K562 (cell line): ENCODE data around the gene C22orf31. TPM values are rescaled to one million over a fixed set of nuclear protein-coding genes. Genes with fewer than 3 reads are reported as not detected.

Experiments used
- CEBPG ChIP-seq, 3 experiments: fragments of 200-800 bp in 1 of 3; sonication (Bioruptor generic) in 1 of 3; sonication (generic) in 1 of 3; formaldehyde crosslinking in 1 of 3; IDR thresholded peaks in 2 of 3; conservative IDR thresholded peaks in 1 of 3; 2 replicates each; pipeline versions ENCODE4 v1.6.1 to v1.8.0; 2016 to 2022; ENCODE audit warnings: missing compliant biosample characterization in 2 of 3, missing genetic modification characterization in 2 of 3, mild to moderate bottlenecking in 1 of 3, missing genetic modification reagents in 1 of 3
- CHAMP1 ChIP-seq: fragments of 450-650 bp; IDR thresholded peaks from 2 replicates; pipeline ENCODE4 v1.6.1; 2016; ENCODE audit warnings: mild to moderate bottlenecking
- HDAC3 ChIP-seq: fragments of 450-650 bp; IDR thresholded peaks from 2 replicates; pipeline ENCODE4 v1.6.1; 2018; ENCODE audit warnings: borderline replicate concordance, mild to moderate bottlenecking, moderate library complexity; ENCODE audit not compliant: partially characterized antibody
- HMG20B ChIP-seq: fragments of 250-450 bp; sonication (Bioruptor Pico); IDR thresholded peaks from 2 replicates; pipeline ENCODE4 v1.5.0; 2021; ENCODE audit warnings: mild to moderate bottlenecking
- MAZ ChIP-seq, 2 experiments: fragments of 450-650 bp in 1 of 2; sonication (generic) in 1 of 2; formaldehyde crosslinking; IDR thresholded peaks in 1 of 2; conservative IDR thresholded peaks in 1 of 2; 2 replicates each; pipeline versions ENCODE4 v1.4.0 to v1.5.0; 2020; ENCODE audit warnings: mild to moderate bottlenecking in 1 of 2, missing genetic modification reagents in 1 of 2
- RBBP5 ChIP-seq: fragments of 200-600 bp; sonication (generic); IDR thresholded peaks from 2 replicates; pipeline ENCODE4 v1.6.1; 2012; ENCODE audit warnings: borderline replicate concordance, mild to moderate bottlenecking, low read length, control low read depth, inconsistent platforms; ENCODE audit not compliant: insufficient read depth, poor library complexity, severe bottlenecking
- ZBTB40 ChIP-seq, 2 experiments: fragments of 450-650 bp in 1 of 2; sonication (generic) in 1 of 2; formaldehyde crosslinking in 1 of 2; IDR thresholded peaks; 2 replicates each; pipeline versions ENCODE4 v1.7.1 to v1.9.0; 2016 to 2022; ENCODE audit warnings: inconsistent platforms in 1 of 2, mild to moderate bottlenecking in 1 of 2, missing genetic modification reagents in 1 of 2
- ZBTB49 ChIP-seq: sonication (generic); formaldehyde crosslinking; IDR thresholded peaks from 2 replicates; pipeline ENCODE4 v1.8.0; 2022; ENCODE audit warnings: missing genetic modification reagents, mild to moderate bottlenecking, borderline replicate concordance
- ZNF124 ChIP-seq: sonication (generic); formaldehyde crosslinking; IDR thresholded peaks from 2 replicates; pipeline ENCODE4 v1.8.1; 2022; ENCODE audit warnings: missing genetic modification reagents
- ZNF436 ChIP-seq: fragments of 250-450, 450-650 bp; sonication (Bioruptor Pico); formaldehyde crosslinking; IDR thresholded peaks from 2 replicates; pipeline ENCODE4 v1.7.0; 2020; ENCODE audit warnings: mild to moderate bottlenecking
- polyA plus RNA-seq, 8 experiments: library from polyadenylated mRNA; depleted of rRNA in 4 of 8; stranded (reverse) in 5 of 8; unstranded in 3 of 8; fragments of >200 nt; fragmentation: Nextera tagmentation in 2 of 8; fragmentation: Illumina TruSeq in 1 of 8; extraction: Ambion mirVana in 2 of 8; extraction: Trizol in 1 of 8; gene quantifications; 2 replicates each; pipeline versions ENCODE4 v1.2.1 to v1.2.3, GENCODE V29; 2011 to 2014; ENCODE audit warnings: inconsistent platforms in 1 of 8, missing spikeins in 1 of 8
- total RNA-seq, 7 experiments: library from RNA; depleted of rRNA in 6 of 7; stranded (reverse); fragments of >200 nt in 6 of 7; fragmentation: Illumina TruSeq in 2 of 7; extraction: Trizol in 2 of 7; gene quantifications; 2 replicates each; pipeline versions ENCODE4 v1.2.1 to v1.2.3, GENCODE V29; 2011 to 2021; ENCODE audit warnings: low replicate concordance in 1 of 7

The C22orf31 gene
- total and polyA plus RNA-seq, 9 of the 15 experiments (the other 6 are each of a cell fraction or from before 2014, with no cell fraction given): not detected

GRCh38 chr22:29072193-29072978, 10.8 kb upstream of the C22orf31 start (continued):
- no peak for TF ChIP-seq RBBP5
- TF ChIP-seq ZBTB40 (IDR thresholded peaks at IDR 0.05): no peak
- TF ChIP-seq ZBTB40 (CRISPR knock-in tag; IDR thresholded peaks at IDR 0.05): no peak
- no peak for TF ChIP-seq HMG20B (CRISPR knock-in tag)
- no peak for TF ChIP-seq CHAMP1
- no peak for TF ChIP-seq HDAC3
- TF ChIP-seq ZNF436 (CRISPR knock-in tag): no peak
- TF ChIP-seq ZNF124 (CRISPR knock-in tag): no peak
- no peak for TF ChIP-seq CEBPG (CRISPR knock-in tag; IDR thresholded peaks at IDR 0.05)
- TF ChIP-seq CEBPG (tag; conservative IDR thresholded peaks at IDR 0.05 in 1 of 2, IDR thresholded peaks at IDR 0.05 in 1 of 2): no peak
- TF ChIP-seq MAZ (CRISPR knock-in tag; conservative IDR thresholded peaks at IDR 0.05 in 1 of 2, IDR thresholded peaks at IDR 0.05 in 1 of 2): no peak; a peak in 1 of 4 replicates
- TF ChIP-seq ZBTB49 (CRISPR knock-in tag): no peak
